H1 (cell line): Measurements from ENCODE around the gene TRIM5. TPM values are rescaled to one million over a fixed set of nuclear protein-coding genes. Genes with fewer than 3 reads are reported as not detected.

Experiments
- CTCF ChIA-PET: fragments of 300-600 bp; sonication (Branson Sonifier 250); formaldehyde crosslinking; loops from one replicate; lab custom pipeline; 2021; ENCODE audit not compliant: partially characterized antibody; lab: Charles Lee
- POLR2A ChIA-PET: fragments of 300-600 bp; sonication (Branson Sonifier 250); formaldehyde crosslinking; loops from one replicate; lab custom pipeline; 2021; ENCODE audit warnings: inconsistent platforms; ENCODE audit not compliant: partially characterized antibody; lab: Charles Lee
- DNase-seq, 2 experiments: peaks; one replicate each; pipeline versions ENCODE4 v3.0.0 to v3.0.0-alpha.2; 2010 to 2022; ENCODE audit warnings: low spot score in 2 of 2, low read depth in 1 of 2, mixed read lengths in 1 of 2
- FAIRE-seq: peaks from 2 replicates; lab custom pipeline; 2011; peaks lifted over from hg19 to GRCh38; lab: Jason Lieb, UNC
- H2AFZ ChIP-seq: 2 replicates; pipeline ENCODE4 v1.8.1; 2012; ENCODE audit warnings: low read length, inconsistent platforms
- H2AK5ac ChIP-seq: 2 replicates; pipeline ENCODE4 v1.6.1; 2013; ENCODE audit warnings: low read depth, low read length
- H2BK120ac ChIP-seq: replicated peaks from 2 replicates; pipeline ENCODE3; 2013; ENCODE audit warnings: low read depth, low read length, inconsistent platforms
- H2BK12ac ChIP-seq: 2 replicates; pipeline ENCODE4 v1.6.1; 2013; ENCODE audit warnings: low read depth, low read length
- H2BK15ac ChIP-seq: 2 replicates; pipeline ENCODE4 v1.6.1; 2013; ENCODE audit warnings: low read length
- H2BK20ac ChIP-seq: 2 replicates; pipeline ENCODE4 v1.6.1; 2013; ENCODE audit warnings: low read length
- H2BK5ac ChIP-seq: 2 replicates; pipeline ENCODE4 v1.6.1; 2013; ENCODE audit warnings: low read depth, low read length
- H3K14ac ChIP-seq: 2 replicates; pipeline ENCODE4 v1.6.1; 2013; ENCODE audit warnings: inconsistent platforms; ENCODE audit not compliant: insufficient read length
- H3K18ac ChIP-seq: 2 replicates; pipeline ENCODE4 v1.6.1; 2013; ENCODE audit warnings: low read length; ENCODE audit errors: extremely low read depth
- H3K23ac ChIP-seq: 2 replicates; pipeline ENCODE4 v1.6.1; 2013; ENCODE audit warnings: inconsistent platforms; ENCODE audit not compliant: insufficient read length
- H3K23me2 ChIP-seq: 2 replicates; pipeline ENCODE4 v1.6.1; 2013; ENCODE audit warnings: low read depth, low read length
- H3K27ac ChIP-seq: 2 replicates; pipeline ENCODE4 v1.6.1; 2011; ENCODE audit warnings: low read depth, low read length, inconsistent platforms
- H3K27me3 ChIP-seq, 4 experiments: replicated peaks in 1 of 4; 1 replicate in 1 of 4; 2 replicates in 3 of 4; pipeline versions ENCODE4 v1.6.1 to v1.8.1; 2011 to 2013; ENCODE audit warnings: low read length in 3 of 4, mild to moderate bottlenecking in 3 of 4, inconsistent platforms in 2 of 4, mixed read lengths in 2 of 4, moderate library complexity in 1 of 4; ENCODE audit not compliant: control insufficient read depth in 3 of 4, insufficient read depth in 3 of 4; ENCODE audit errors: extremely low read depth in 1 of 4
- H3K36me3 ChIP-seq, 4 experiments: 2 replicates each; pipeline versions ENCODE4 v1.6.1 to v1.8.1; 2011 to 2013; ENCODE audit warnings: mild to moderate bottlenecking in 4 of 4, low read length in 3 of 4, moderate library complexity in 2 of 4, control low read depth in 1 of 4, inconsistent platforms in 1 of 4; ENCODE audit not compliant: insufficient read depth in 4 of 4, control insufficient read depth in 2 of 4
- H3K4ac ChIP-seq: replicated peaks from 2 replicates; pipeline ENCODE3; 2013; ENCODE audit warnings: low read length, low read depth, mixed read lengths, inconsistent platforms; ENCODE audit not compliant: insufficient read length
- H3K4me1 ChIP-seq, 4 experiments: replicated peaks in 1 of 4; 1 replicate in 1 of 4; 2 replicates in 3 of 4; pipeline versions ENCODE4 v1.6.1 to v1.8.1; 2011 to 2013; ENCODE audit warnings: low read length in 3 of 4, inconsistent platforms in 2 of 4, mixed read lengths in 1 of 4; ENCODE audit not compliant: insufficient read depth in 4 of 4, control insufficient read depth in 3 of 4
- H3K4me2 ChIP-seq, 2 experiments: 2 replicates each; pipeline versions ENCODE4 v1.6.1 to v1.8.1; 2011 to 2013; ENCODE audit warnings: low read depth in 2 of 2, low read length in 2 of 2, control low read depth in 1 of 2, inconsistent platforms in 1 of 2, mild to moderate bottlenecking in 1 of 2; ENCODE audit not compliant: insufficient read depth in 1 of 2
- H3K4me3 ChIP-seq, 4 experiments: fragments of 200-600, 300-600 bp in 1 of 4; sonication (generic), shearing (Covaris generic), sonication (Bioruptor Twin) in 1 of 4; 2 replicates each; pipeline versions ENCODE4 v1.5.1 to v1.8.1; 2011 to 2016; ENCODE audit warnings: low read length in 4 of 4, low read depth in 3 of 4, control low read depth in 2 of 4, inconsistent platforms in 2 of 4, mild to moderate bottlenecking in 2 of 4, mixed read lengths in 1 of 4, moderate library complexity in 1 of 4; ENCODE audit not compliant: insufficient read depth in 2 of 4; ENCODE audit errors: extremely low read depth in 1 of 4
- H3K56ac ChIP-seq: replicated peaks from 2 replicates; pipeline ENCODE3; 2013; ENCODE audit warnings: low read depth, mild to moderate bottlenecking, mixed read lengths, low read length, inconsistent platforms; ENCODE audit not compliant: insufficient read length
- H3K79me1 ChIP-seq: 2 replicates; pipeline ENCODE4 v1.6.1; 2013; ENCODE audit warnings: low read depth, low read length, control low read depth
- H3K79me2 ChIP-seq, 2 experiments: 2 replicates each; pipeline versions ENCODE4 v1.6.1 to v1.8.1; 2012 to 2013; ENCODE audit warnings: low read length in 2 of 2, mild to moderate bottlenecking in 2 of 2, inconsistent platforms in 1 of 2; ENCODE audit not compliant: insufficient read depth in 2 of 2, control insufficient read depth in 1 of 2
- H3K9ac ChIP-seq, 4 experiments: replicated peaks in 1 of 4; 1 replicate in 1 of 4; 2 replicates in 3 of 4; pipeline versions ENCODE4 v1.6.1 to v1.8.1; 2011 to 2013; ENCODE audit warnings: low read depth in 3 of 4, low read length in 3 of 4, control low read depth in 2 of 4, mild to moderate bottlenecking in 2 of 4, moderate library complexity in 2 of 4, inconsistent platforms in 1 of 4; ENCODE audit errors: extremely low read depth in 1 of 4
- H3K9me3 ChIP-seq, 2 experiments: 2 replicates each; pipeline versions ENCODE4 v1.6.1 to v1.8.1; 2012 to 2013; ENCODE audit warnings: mild to moderate bottlenecking in 2 of 2, moderate library complexity in 2 of 2, control low read depth in 1 of 2, inconsistent platforms in 1 of 2, low read depth in 1 of 2, low read length in 1 of 2, mixed read lengths in 1 of 2; ENCODE audit not compliant: insufficient read depth in 2 of 2
- H4K20me1 ChIP-seq, 2 experiments: replicated peaks in 1 of 2; 2 replicates each; pipeline versions ENCODE3 to v1.8.1; 2011 to 2013; ENCODE audit warnings: inconsistent platforms in 2 of 2, low read length in 2 of 2, mild to moderate bottlenecking in 1 of 2; ENCODE audit not compliant: insufficient read depth in 2 of 2, control insufficient read depth in 1 of 2
- H4K5ac ChIP-seq: 2 replicates; pipeline ENCODE4 v1.6.1; 2013; ENCODE audit warnings: low read length, low read depth, mixed read lengths, inconsistent platforms; ENCODE audit not compliant: insufficient read length
- H4K8ac ChIP-seq: 2 replicates; pipeline ENCODE4 v1.8.0; 2013; ENCODE audit warnings: mild to moderate bottlenecking, moderate library complexity, low read length, inconsistent platforms; ENCODE audit not compliant: insufficient read depth; ENCODE audit errors: extremely low read depth
- H4K91ac ChIP-seq: replicated peaks from 2 replicates; pipeline ENCODE3; 2013; ENCODE audit warnings: low read length, mixed read lengths, inconsistent platforms; ENCODE audit not compliant: insufficient read length
- JUN ChIP-seq: IDR thresholded peaks from 2 replicates; pipeline ENCODE4 v1.6.1; 2011; ENCODE audit warnings: low read depth, mild to moderate bottlenecking, improper control_type of control experiment, low read length
- whole genome bisulfite sequencing, 2 experiments: shearing (Covaris generic) in 1 of 2; methylation state at CpG; one replicate each; pipeline versions ENCODE4 v1.1.6 to v1.1.7; 2013 to 2015; ENCODE audit warnings: low lambda C conversion rate in 2 of 2, mixed read lengths in 2 of 2, inconsistent platforms in 1 of 2, low coverage in 1 of 2, missing lambda C conversion rate in 1 of 2; ENCODE audit not compliant: insufficient replicate concordance in 2 of 2, insufficient coverage in 1 of 2, insufficient read length in 1 of 2; ENCODE audit errors: extremely low coverage in 1 of 2, missing lambda C conversion rate in 1 of 2; 5-methylcytosine and 5-hydroxymethylcytosine counted together
- polyA plus RNA-seq, 7 experiments: library from polyadenylated mRNA; depleted of rRNA in 3 of 7; stranded (reverse) in 5 of 7; unstranded in 2 of 7; fragments of >200 nt in 5 of 7; fragments of 200-250 nt in 2 of 7; gene quantifications; 1 replicate in 5 of 7; 2 replicates in 1 of 7; 4 replicates in 1 of 7; pipeline versions ENCODE4 v1.2.1 to v1.2.3, GENCODE V29; 2011 to 2013; ENCODE audit warnings: missing spikeins in 2 of 7, mixed read lengths in 2 of 7
- total RNA-seq: library from RNA; stranded (reverse); fragmentation: NEBNext Ultra II Directional; extraction: Animal tissue kit (Norgen Biotek cat#: 25700); gene quantifications from 2 replicates; pipeline ENCODE4 v1.2.1, GENCODE V29; 2021

Gene TRIM5
- total and polyA plus RNA-seq, 2 of the 8 experiments (the other 6 are each of a cell fraction or from before 2014, with no cell fraction given), result 23.5 to 35.5 TPM

- TF ChIP-seq JUN, result no peak
- Histone ChIP-seq H3K4me3 (no peak overlapping the region), H2BK20ac (no peak overlapping the region), H3K9me3 (no peaks in the 10 kb centered on the region), H4K91ac (no peak overlapping the region), H4K20me1 (no peaks in the 10 kb centered on the region), H3K18ac (no peak overlapping the region), H3K23me2 (no peaks in the 10 kb centered on the region), H3K56ac (no peak overlapping the region), H3K4ac (no peak overlapping the region), H2BK120ac (no peak overlapping the region), H4K5ac (no peak overlapping the region), H3K9ac (no peak overlapping the region), H2AFZ (no peak overlapping the region), H3K4me2 (no peak overlapping the region), H2BK15ac (no peak overlapping the region), H3K4me1 (peaks cover 0 to 13% (median 4%) of the 10 kb centered on the region in 4 experiments; a peak in 4 of 7 replicates), H3K23ac (no peak overlapping the region), H3K79me1 (no peaks in the 10 kb centered on the region; the same call in 1 of the 2 replicates), H3K27me3 (no peaks in the 10 kb centered on the region), H3K27ac (no peak overlapping the region), H4K8ac (no peak overlapping the region), H3K79me2 (no peaks in the 10 kb centered on the region), H3K36me3 (no peaks in the 10 kb centered on the region), H2BK5ac (no peak overlapping the region), H2AK5ac (no peak overlapping the region), H2BK12ac (no peak overlapping the region), H3K14ac (no peak overlapping the region)
- CTCF ChIA-PET, result interaction anchor here (1.0 kb wide), 1 partner anchor 33 kb away, joined by 3 read pairs; no protein-coding TSS in a partner anchor
- DNase-seq (no peak), FAIRE-seq (no peak)
- WGBS, 2 experiments, result 86% methylated on average over 5 of the region's 5 CpGs; no CpG with 5 or more reads in 1 of the 2 experiments
- POLR2A ChIA-PET, result no interaction called here
These were observed 58.7 kb downstream of the TRIM5 start for GRCh38 chr11:5626196-5626595.
